Activated CD8-positive, alpha-beta memory T cell treated with anti-CD3 and anti-CD28 coated beads, Interleukin-2, amount 50 U/mL, for 24 hours (primary cell): Measurements from ENCODE around the gene STX8.
A peak's percentile ranks its signal among the peaks of the same experiment; 100 is the strongest.
"Not testable (repeated sequence)": the region's sequence is repeated elsewhere in the genome, so short reads cannot be mapped to it uniquely, and the experiment has no call there.

Source experiments
- DNase-seq: peaks from one replicate; pipeline ENCODE4 v3.0.0-alpha.2; 2020; ENCODE audit errors: extremely low read depth

STX8 gene

GRCh38 chr17:9575381-9576101 is at the start of gene STX8:
STX8 (minus strand) TSS chr17:9575820; CDS start chr17:9575808, 12 bp downstream.
- peak; percentile 48 for DNase-seq

- no peak for DNase-seq
Observed at GRCh38 chr17:9622961-9623360, 47.3 kb upstream of the STX8 start.

GRCh38 chr17:9615486-9615885 is 39.9 kb upstream of the STX8 start:
- DNase-seq: no peak

GRCh38 chr17:9612006-9612405 is 36.4 kb upstream of the STX8 start:
- no peak for DNase-seq

GRCh38 chr17:9611557-9611956 is 35.9 kb upstream of the STX8 start:
- no peak for DNase-seq

- DNase-seq: not testable (repeated sequence)
Observed at GRCh38 chr17:9607058-9607457, 31.4 kb upstream of the STX8 start.

GRCh38 chr17:9606453-9606852 is 30.8 kb upstream of the STX8 start:
- no peak for DNase-seq

GRCh38 chr17:9604583-9604982 is 29.0 kb upstream of the STX8 start:
- not testable (repeated sequence) for DNase-seq

- no peak for DNase-seq
Observed at GRCh38 chr17:9598661-9599060, 23.0 kb upstream of the STX8 start.

- DNase-seq: not testable (repeated sequence)
Observed at GRCh38 chr17:9597638-9598037, 22.0 kb upstream of the STX8 start.

- DNase-seq: no peak
Observed at GRCh38 chr17:9594065-9594464, 18.4 kb upstream of the STX8 start.

GRCh38 chr17:9587969-9588656 is 12.5 kb upstream of the STX8 start:
- no peak for DNase-seq

GRCh38 chr17:9577373-9577709 is 1.7 kb upstream of the STX8 start:
- no peak for DNase-seq

GRCh38 chr17:9576521-9577372 is 1.1 kb upstream of the STX8 start, which contains the start of gene CFAP52:
CFAP52 (plus strand) TSS chr17:9576642; CDS start chr17:9576696, 54 bp downstream.
- peak; percentile 47 for DNase-seq

- DNase-seq: no peak
Observed at GRCh38 chr17:9571201-9571600, 4.4 kb downstream of the STX8 start.

- no peak for DNase-seq
Observed at GRCh38 chr17:9568957-9569588, 6.5 kb downstream of the STX8 start.

GRCh38 chr17:9568004-9568403 is 7.6 kb downstream of the STX8 start:
- DNase-seq: no peak

GRCh38 chr17:9566739-9567138 is 8.9 kb downstream of the STX8 start:
- DNase-seq: not testable (repeated sequence)

- DNase-seq: no peak
Observed at GRCh38 chr17:9566067-9566466, 9.6 kb downstream of the STX8 start.

- no peak for DNase-seq
Observed at GRCh38 chr17:9564104-9564503, 11.5 kb downstream of the STX8 start.

GRCh38 chr17:9557857-9558256 is 17.8 kb downstream of the STX8 start:
- DNase-seq: no peak

GRCh38 chr17:9557161-9557755 is 18.4 kb downstream of the STX8 start:
- DNase-seq: no peak
